HG03097 (cell line): Measurements from ENCODE around the gene RNASE12.
"Not testable (repeated sequence)": the region's sequence is repeated elsewhere in the genome, so short reads cannot be mapped to it uniquely, and the experiment has no call there.

ENCODE experiments used
- ATAC-seq: cut with Tn5 transposase; IDR thresholded peaks from one replicate; pipeline ENCODE4 v1.9.1; 2021; ENCODE audit not compliant: unreplicated experiment, low FRiP score

Gene RNASE12

GRCh38 chr14:20614038-20614840 is 23.1 kb upstream of the RNASE12 start:
- no peak for ATAC-seq

GRCh38 chr14:20613094-20614037 is 22.2 kb upstream of the RNASE12 start:
- ATAC-seq: peak; percentile 60

- no peak for ATAC-seq
Observed at GRCh38 chr14:20612403-20612802, 21.2 kb upstream of the RNASE12 start.

DNA sequence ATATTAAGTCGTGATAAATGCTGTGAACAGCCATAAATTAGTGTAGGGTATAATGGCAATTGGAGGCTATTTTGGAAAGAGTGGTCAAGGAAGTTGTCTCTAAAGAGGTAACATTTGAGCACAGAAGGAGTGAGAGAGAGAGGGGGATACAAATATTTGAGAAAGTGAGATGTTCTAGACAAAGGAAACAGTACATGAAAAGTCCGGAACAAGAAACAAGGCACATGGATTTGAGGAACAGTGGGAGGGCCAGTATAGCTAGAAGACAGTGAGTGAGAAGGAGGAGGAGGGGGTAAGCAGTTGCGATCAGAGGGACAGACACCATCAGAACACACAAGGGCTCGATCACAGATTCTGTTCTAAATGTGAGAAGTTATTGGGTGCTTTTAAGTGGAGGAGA is 20.1 kb upstream of the RNASE12 start:
- ATAC-seq: no peak

GRCh38 chr14:20610002-20610765 is 19.0 kb upstream of the RNASE12 start:
- no peak for ATAC-seq

- ATAC-seq: no peak
Observed at GRCh38 chr14:20609215-20610001, 18.2 kb upstream of the RNASE12 start.

DNA sequence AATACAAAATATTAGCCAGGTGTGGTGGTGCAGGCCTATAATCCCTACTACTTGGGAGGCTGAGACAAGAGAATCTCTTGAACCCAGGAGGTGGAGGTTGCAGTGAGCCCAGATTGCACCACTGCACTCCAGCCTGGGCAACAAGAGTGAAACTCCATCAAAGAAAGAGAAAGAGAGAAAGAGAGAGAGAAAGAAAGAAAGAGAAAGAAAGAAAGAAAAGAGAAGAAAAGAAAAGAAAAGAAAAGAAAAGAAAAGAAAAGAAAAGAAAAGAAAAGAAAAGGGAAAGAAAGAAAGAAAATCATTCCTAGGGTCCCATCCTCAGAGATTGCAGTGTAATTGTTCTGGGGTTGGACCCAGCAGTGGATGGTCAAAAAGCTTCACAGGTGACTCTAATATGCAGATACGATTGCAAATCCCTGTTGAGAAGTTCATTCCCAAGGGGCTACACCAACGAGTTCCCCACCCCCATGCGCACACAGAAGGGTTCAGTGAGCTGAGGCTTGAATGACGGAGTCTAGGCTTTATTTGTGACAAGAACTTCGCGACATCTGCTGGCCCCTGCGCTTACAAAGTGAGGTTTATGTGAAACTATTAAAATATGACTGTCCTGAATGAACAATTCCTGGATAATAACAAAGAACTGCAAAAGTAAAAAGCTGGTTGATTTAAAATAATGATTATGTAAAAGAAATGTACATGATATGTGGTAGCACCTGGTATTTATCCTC is 17.4 kb upstream of the RNASE12 start:
- ATAC-seq: no peak

- ATAC-seq: no peak
Observed at GRCh38 chr14:20607617-20608016, 16.4 kb upstream of the RNASE12 start.

GRCh38 chr14:20606902-20607242 is 15.7 kb upstream of the RNASE12 start:
- no peak for ATAC-seq

GRCh38 chr14:20606190-20606901 is 15.2 kb upstream of the RNASE12 start:
- ATAC-seq: no peak

DNA sequence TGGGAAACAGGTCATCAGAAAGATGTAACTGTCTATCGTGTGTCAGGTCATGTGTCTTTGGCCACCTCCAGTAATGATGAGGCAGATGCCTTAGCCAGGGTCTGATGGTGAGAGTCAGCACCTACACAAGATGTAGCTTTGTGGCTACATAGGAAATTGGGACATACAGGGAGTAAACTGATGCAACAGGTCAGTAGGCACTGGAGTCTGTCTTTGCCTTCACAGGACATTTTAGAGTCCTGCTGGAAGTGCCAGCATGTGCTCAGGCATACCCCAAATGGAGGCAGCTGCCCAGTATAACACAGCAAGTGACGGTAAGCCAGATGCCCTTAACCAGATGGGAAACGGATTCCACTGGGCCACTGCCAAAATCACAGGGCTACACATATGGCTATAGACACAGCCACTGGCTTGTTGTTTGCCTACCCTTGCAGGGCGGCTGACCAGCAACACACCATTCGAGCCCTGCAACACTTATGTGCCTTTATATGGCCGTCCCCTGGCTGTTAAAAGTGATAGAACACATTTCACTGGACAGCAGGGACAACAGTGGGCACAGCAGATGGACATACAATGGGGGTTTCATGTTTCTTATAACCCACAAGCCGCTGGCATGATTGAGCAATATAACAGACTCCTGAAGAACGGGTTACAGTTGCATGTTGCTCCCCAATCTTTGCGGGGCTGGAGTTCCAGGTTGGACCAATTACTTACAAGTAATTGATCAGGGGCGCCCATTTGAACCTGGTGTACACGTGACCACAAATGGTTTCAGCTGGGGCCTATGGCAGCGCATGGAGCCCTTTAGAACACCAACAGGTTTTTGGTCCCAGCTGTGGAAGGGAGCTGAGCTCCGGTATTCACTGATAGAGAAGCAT is 12.9 kb upstream of the RNASE12 start:
- ATAC-seq: no peak

DNA sequence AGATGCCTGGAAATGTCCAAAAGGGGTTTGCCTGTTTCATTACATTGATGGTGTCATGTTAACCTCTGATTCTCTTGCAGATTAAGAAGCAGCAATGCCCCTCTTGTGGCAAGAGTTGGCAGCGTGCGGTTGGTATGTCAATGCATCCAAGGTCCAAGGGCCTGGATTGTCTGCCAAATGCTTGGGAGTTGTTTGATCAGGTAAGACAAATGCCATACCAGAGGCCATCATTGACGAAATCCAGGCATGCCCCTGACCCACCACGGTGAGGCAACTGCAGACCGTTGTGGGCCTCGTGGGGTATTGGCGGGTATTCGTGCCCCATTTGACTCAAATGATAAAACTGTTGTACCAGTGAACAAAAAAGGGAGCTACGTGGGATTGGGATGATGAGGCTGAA is 11.4 kb upstream of the RNASE12 start:
- no peak for ATAC-seq

DNA sequence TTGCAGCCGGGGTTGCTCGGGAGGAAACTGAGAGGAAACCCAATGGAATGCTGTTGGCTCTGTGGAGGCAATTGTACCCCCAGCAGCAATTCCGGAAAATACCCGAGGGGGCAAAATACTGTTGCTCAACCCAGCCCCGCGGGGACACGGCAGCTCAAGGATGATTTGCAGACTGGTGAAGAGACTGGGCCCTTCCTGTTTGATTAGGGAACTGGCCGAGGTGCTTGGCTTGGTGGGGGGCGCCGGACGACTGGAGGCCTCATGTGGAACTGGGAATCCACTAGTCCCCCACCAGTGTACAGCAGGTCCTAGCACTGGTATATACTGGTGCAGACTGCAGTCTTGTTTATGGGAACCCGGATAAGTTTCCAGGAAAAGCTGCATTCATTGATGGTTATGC is 10.3 kb upstream of the RNASE12 start:
- no peak for ATAC-seq

DNA sequence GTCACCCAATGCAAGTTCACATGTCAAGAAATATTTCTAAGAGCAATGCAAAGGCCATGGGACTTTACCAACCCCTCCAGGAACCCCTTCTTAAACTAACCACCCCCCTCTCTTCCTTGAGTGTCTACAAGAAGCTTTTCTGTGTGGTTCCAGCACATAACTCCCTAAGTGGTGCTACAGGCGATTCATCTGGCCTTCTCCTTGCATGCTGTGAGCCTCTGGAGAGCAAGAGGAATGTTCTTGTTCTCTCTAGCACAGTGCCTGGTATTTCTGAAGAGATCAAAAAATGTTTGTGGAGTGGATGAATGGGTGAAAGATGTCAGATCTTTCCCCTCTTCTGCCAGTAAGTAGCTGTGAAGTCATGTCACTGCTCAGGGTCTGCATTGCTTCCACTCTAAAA is 5.9 kb upstream of the RNASE12 start:
- ATAC-seq: no peak

DNA sequence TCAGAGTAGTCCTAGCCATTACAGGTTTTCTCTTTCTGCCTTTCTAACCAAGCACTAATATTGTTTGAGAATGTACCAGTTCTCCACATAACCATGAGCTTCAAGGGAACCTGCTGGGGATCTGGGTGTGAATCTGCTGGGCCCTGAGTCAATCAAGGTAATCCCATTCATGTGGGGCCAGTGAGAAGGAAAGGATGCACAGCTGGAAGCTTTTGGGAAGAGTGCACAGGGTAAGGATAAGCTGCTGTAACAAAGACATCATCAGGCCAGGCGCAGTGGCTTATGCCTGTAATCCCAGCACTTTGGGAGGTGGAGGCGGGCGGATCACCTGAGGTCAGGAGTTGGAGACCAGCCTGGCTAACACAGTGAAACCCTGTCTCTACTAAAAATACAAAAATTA is 4.5 kb upstream of the RNASE12 start:
- not testable (repeated sequence) for ATAC-seq

GRCh38 chr14:20592574-20592973 is 1.4 kb upstream of the RNASE12 start:
- no peak for ATAC-seq

- ATAC-seq: no peak
Observed at GRCh38 chr14:20587489-20588154, 3.6 kb downstream of the RNASE12 start, which contains the start of gene RNASE11. TSS of gene RNASE11 (minus strand) at chr14:20588001.
